Endodermal cell (in vitro differentiated cells): Measurements from ENCODE around the gene MACROD2. TPM values are rescaled to one million over a fixed set of nuclear protein-coding genes. Genes with fewer than 3 reads are reported as not detected.
A peak's percentile ranks its signal among the peaks of the same experiment; 100 is the strongest.

ENCODE experiments used
- DNase-seq: peaks from one replicate; pipeline ENCODE4 v3.0.0-alpha.2; 2017
- H3K27ac ChIP-seq: 2 replicates; pipeline ENCODE4 v1.5.1; 2013; ENCODE audit warnings: mild to moderate bottlenecking, low read depth, low read length, moderate library complexity
- H3K27me3 ChIP-seq: 2 replicates; pipeline ENCODE4 v1.6.1; 2013; ENCODE audit warnings: mild to moderate bottlenecking, low read length, moderate library complexity; ENCODE audit not compliant: insufficient read depth, control insufficient read depth, poor library complexity, severe bottlenecking
- H3K36me3 ChIP-seq: 2 replicates; pipeline ENCODE4 v1.7.0; 2013; ENCODE audit warnings: mild to moderate bottlenecking, low read length, moderate library complexity; ENCODE audit not compliant: control insufficient read depth, insufficient read depth
- H3K4me1 ChIP-seq: one replicate; pipeline ENCODE4 v1.7.0; 2013; ENCODE audit warnings: low read length; ENCODE audit not compliant: control insufficient read depth, insufficient read depth
- H3K4me3 ChIP-seq: 2 replicates; pipeline ENCODE4 v1.5.1; 2013; ENCODE audit warnings: mild to moderate bottlenecking, low read length, moderate library complexity
- H3K9ac ChIP-seq: 2 replicates; pipeline ENCODE4 v1.6.1; 2013; ENCODE audit warnings: mild to moderate bottlenecking, low read length, moderate library complexity; ENCODE audit not compliant: poor library complexity, severe bottlenecking; ENCODE audit errors: extremely low read depth
- H3K9me3 ChIP-seq: 2 replicates; pipeline ENCODE4 v1.6.1; 2013; ENCODE audit warnings: mild to moderate bottlenecking, low read length, moderate library complexity; ENCODE audit not compliant: control insufficient read depth
- H3K27ac Mint-ChIP-seq: 2 replicates; pipeline ENCODE4 v1.8.0; 2020; ENCODE audit warnings: mixed read lengths
- H3K27me3 Mint-ChIP-seq: 2 replicates; pipeline ENCODE4 v1.8.0; 2021; ENCODE audit warnings: mild to moderate bottlenecking, mixed read lengths; ENCODE audit not compliant: insufficient read depth
- H3K36me3 Mint-ChIP-seq: 2 replicates; pipeline ENCODE4 v1.8.0; 2020; ENCODE audit warnings: low read depth, mixed read lengths
- H3K4me1 Mint-ChIP-seq: 2 replicates; pipeline ENCODE4 v1.8.0; 2020; ENCODE audit warnings: mixed read lengths
- H3K4me3 Mint-ChIP-seq: 2 replicates; pipeline ENCODE4 v1.8.0; 2020; ENCODE audit warnings: mild to moderate bottlenecking, moderate library complexity, mixed read lengths
- H3K9me3 Mint-ChIP-seq: 2 replicates; pipeline ENCODE4 v1.8.0; 2020; ENCODE audit warnings: mild to moderate bottlenecking, mixed read lengths
- WGBS, 2 experiments: methylation state at CpG; one replicate each; pipeline versions ENCODE4 v1.1.5 to v1.1.7; 2013; ENCODE audit warnings: missing lambda C conversion rate in 2 of 2, mixed read lengths in 1 of 2; ENCODE audit not compliant: insufficient coverage in 1 of 2, insufficient read length in 1 of 2; 5-methylcytosine and 5-hydroxymethylcytosine counted together
- total RNA-seq, 2 donors: library from RNA; stranded (reverse); fragmentation: NEBNext Ultra II Directional in 1 of 2; extraction: Animal tissue kit (Norgen Biotek cat#: 25700) in 1 of 2; gene quantifications; 2 replicates in 1 of 2; 3 replicates in 1 of 2; pipeline ENCODE4 v1.2.1, GENCODE V29; 2021
- TF ChIP-seq, protein P1 (sequence below): fragments of 200-600 bp; sonication (generic); conservative IDR thresholded peaks from 2 replicates; pipeline ENCODE4 v1.5.0; 2021; ENCODE audit warnings: antibody characterized with exemption, mild to moderate bottlenecking

MACROD2 gene
- total RNA-seq, 2 donors from 2014 or later, result 2.3 to 4.8 TPM

DNA sequence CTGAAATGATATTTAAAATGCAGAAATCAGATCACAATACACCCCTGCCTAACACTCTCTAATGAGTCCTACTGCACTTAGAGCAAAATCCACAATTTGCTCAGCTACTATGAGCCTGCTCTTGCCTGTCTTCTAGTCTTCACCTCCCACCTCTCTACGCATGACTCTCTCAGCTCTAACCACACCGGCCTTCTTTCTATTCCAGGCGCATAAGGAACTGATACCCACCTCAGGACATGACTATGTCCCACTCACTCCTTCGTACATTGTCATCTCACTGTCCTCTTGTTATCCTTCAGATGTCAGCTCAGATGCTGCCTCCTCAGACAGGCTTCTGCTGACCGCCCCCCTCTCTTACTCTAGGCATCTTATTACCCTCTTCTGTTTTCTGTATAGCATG is 543.1 kb downstream of the MACROD2 start:
- Mint-ChIP-seq H3K4me3 (no peak overlapping the region), H3K9me3 (no peaks in the 10 kb centered on the region), H3K27ac (no peak overlapping the region), H3K4me1 (no peaks in the 10 kb centered on the region), H3K27me3 (no peaks in the 10 kb centered on the region), H3K36me3 (no peaks in the 10 kb centered on the region)
- no peaks in the 10 kb centered on the region for H3K9me3 ChIP-seq
- H3K4me3 ChIP-seq, result no peak overlapping the region
- WGBS, 2 experiments, result 81 to 85% methylated on average over 4 to 5 of the region's 5 CpGs
- no peak for DNase-seq
- no peak overlapping the region for H3K9ac ChIP-seq
- no peaks in the 10 kb centered on the region for H3K36me3 ChIP-seq
- no peak overlapping the region for H3K27ac ChIP-seq
- TF ChIP-seq, protein P1, sequence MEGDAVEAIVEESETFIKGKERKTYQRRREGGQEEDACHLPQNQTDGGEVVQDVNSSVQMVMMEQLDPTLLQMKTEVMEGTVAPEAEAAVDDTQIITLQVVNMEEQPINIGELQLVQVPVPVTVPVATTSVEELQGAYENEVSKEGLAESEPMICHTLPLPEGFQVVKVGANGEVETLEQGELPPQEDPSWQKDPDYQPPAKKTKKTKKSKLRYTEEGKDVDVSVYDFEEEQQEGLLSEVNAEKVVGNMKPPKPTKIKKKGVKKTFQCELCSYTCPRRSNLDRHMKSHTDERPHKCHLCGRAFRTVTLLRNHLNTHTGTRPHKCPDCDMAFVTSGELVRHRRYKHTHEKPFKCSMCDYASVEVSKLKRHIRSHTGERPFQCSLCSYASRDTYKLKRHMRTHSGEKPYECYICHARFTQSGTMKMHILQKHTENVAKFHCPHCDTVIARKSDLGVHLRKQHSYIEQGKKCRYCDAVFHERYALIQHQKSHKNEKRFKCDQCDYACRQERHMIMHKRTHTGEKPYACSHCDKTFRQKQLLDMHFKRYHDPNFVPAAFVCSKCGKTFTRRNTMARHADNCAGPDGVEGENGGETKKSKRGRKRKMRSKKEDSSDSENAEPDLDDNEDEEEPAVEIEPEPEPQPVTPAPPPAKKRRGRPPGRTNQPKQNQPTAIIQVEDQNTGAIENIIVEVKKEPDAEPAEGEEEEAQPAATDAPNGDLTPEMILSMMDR, result no peak
- H3K4me1 ChIP-seq, result no peaks in the 10 kb centered on the region
- H3K27me3 ChIP-seq, result no peaks in the 10 kb centered on the region

DNA sequence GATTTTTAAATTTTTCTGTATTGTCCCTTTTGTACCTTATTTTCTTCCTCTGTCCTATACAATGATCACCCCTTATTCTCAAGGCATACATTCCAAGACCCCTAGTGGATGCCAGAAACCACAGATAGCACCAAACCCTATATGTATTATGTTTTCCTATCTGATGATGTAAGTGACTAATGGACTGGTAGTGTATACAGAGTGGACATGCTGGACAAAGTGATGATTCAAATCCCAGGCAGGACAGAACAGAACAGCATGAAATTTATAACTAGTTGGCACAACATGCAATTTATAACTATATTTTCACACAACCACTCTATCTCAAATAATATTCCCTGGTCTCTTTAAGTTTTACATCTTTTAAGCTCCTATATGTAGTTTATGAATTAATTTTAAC is 547.7 kb downstream of the MACROD2 start:
- TF ChIP-seq, protein P1, result peak; percentile 45
- H3K4me3 Mint-ChIP-seq, result no peak overlapping the region
- H3K27ac Mint-ChIP-seq, result no peak overlapping the region
- DNase-seq, result no peak
- no peaks in the 10 kb centered on the region for H3K4me1 Mint-ChIP-seq
- Histone ChIP-seq H3K4me3 (no peak overlapping the region), H3K9me3 (no peaks in the 10 kb centered on the region), H3K9ac (no peak overlapping the region), H3K36me3 (no peaks in the 10 kb centered on the region), H3K27me3 (no peaks in the 10 kb centered on the region), H3K4me1 (no peaks in the 10 kb centered on the region), H3K27ac (no peak overlapping the region)
- H3K27me3 Mint-ChIP-seq, result no peaks in the 10 kb centered on the region
- H3K9me3 Mint-ChIP-seq, result no peaks in the 10 kb centered on the region
- no peaks in the 10 kb centered on the region for H3K36me3 Mint-ChIP-seq

DNA sequence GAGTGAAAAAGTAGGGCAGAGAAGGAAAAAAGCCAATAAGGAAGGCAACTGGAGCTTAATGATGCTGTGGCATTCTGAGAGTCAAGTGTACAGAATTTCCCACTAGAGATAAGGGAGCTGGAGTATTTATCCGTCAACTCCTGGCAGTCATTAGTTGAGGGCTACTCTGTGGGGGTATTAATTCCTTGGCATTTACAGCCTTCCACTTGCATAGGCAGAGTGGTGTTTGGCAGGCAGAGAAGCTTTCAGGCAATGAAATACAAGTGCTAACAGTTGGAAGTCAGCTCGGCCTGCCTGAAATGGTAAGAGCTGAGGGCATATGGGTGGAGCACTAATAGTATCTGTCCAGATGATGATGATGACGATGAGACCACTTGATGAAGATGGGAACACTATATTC is 549.4 kb downstream of the MACROD2 start:
- no peaks in the 10 kb centered on the region for H3K27me3 Mint-ChIP-seq
- no peaks in the 10 kb centered on the region for H3K9me3 Mint-ChIP-seq
- TF ChIP-seq, protein P1, result no peak
- H3K4me1 Mint-ChIP-seq, result no peaks in the 10 kb centered on the region
- H3K27ac Mint-ChIP-seq, result no peak overlapping the region
- Histone ChIP-seq H3K9ac (no peak overlapping the region), H3K36me3 (no peaks in the 10 kb centered on the region), H3K9me3 (no peaks in the 10 kb centered on the region), H3K27me3 (no peaks in the 10 kb centered on the region), H3K27ac (no peak overlapping the region), H3K4me1 (no peaks in the 10 kb centered on the region), H3K4me3 (no peak overlapping the region)
- no peak overlapping the region for H3K4me3 Mint-ChIP-seq
- WGBS, 2 experiments, result 60 to 100% methylated on average over 2 to 3 of the region's 3 CpGs
- no peaks in the 10 kb centered on the region for H3K36me3 Mint-ChIP-seq
- DNase-seq, result no peak
